SK-N-SH treated with all-trans-retinoic acid at 6 μM for 48 hours (cell line): ENCODE data around the gene STARD9.
A peak's percentile ranks its signal among the peaks of the same experiment; 100 is the strongest.

Source experiments
- ATAC-seq: fragments of 200-7000 bp; cut with Tn5 transposase; 3 replicates; pipeline ENCODE4 v1.9.1; 2020; ENCODE audit warnings: mild to moderate bottlenecking, moderate library complexity
- ARNTL ChIP-seq: fragments of 450-650 bp; formaldehyde crosslinking; IDR thresholded peaks from 2 replicates; pipeline ENCODE4 v1.5.0; 2020; ENCODE audit warnings: low read depth, mild to moderate bottlenecking, moderate library complexity, borderline replicate concordance
- BACH2 ChIP-seq: fragments of 250-450 bp; sonication (Bioruptor Pico); IDR thresholded peaks from 2 replicates; pipeline ENCODE4 v1.9.0; 2021; ENCODE audit warnings: mild to moderate bottlenecking, borderline replicate concordance
- CSDC2 ChIP-seq: fragments of 250-450 bp; sonication (Bioruptor Pico); IDR thresholded peaks from 2 replicates; pipeline ENCODE4 v1.5.0; 2020; ENCODE audit warnings: mild to moderate bottlenecking, moderate library complexity
- ESRRG ChIP-seq: fragments of 250-450 bp; sonication (Bioruptor Pico); IDR thresholded peaks from 2 replicates; pipeline ENCODE4 v1.6.1; 2021; ENCODE audit warnings: mild to moderate bottlenecking
- GLIS3 ChIP-seq: fragments of 250-450 bp; sonication (Bioruptor Pico); IDR thresholded peaks from 2 replicates; pipeline ENCODE4 v1.5.0; 2020; ENCODE audit warnings: mild to moderate bottlenecking, moderate library complexity
- ISL1 ChIP-seq: fragments of 250-450 bp; sonication (Bioruptor Pico); IDR thresholded peaks from 2 replicates; pipeline ENCODE4 v2.1.2; 2022; ENCODE audit warnings: mild to moderate bottlenecking, moderate library complexity
- OSR1 ChIP-seq: fragments of 250-450 bp; sonication (Bioruptor Pico); IDR thresholded peaks from 2 replicates; pipeline ENCODE4 v1.8.0; 2022; ENCODE audit warnings: moderate library complexity, mild to moderate bottlenecking, inconsistent platforms
- PPARA ChIP-seq: fragments of 250-450 bp; sonication (Bioruptor Pico); IDR thresholded peaks from 2 replicates; pipeline ENCODE4 v1.5.0; 2020; ENCODE audit warnings: mild to moderate bottlenecking, borderline replicate concordance
- RARB ChIP-seq: fragments of 250-450 bp; sonication (Bioruptor Pico); IDR thresholded peaks from 2 replicates; pipeline ENCODE4 v1.8.0; 2021; ENCODE audit warnings: mild to moderate bottlenecking, moderate library complexity
- SNAI2 ChIP-seq: fragments of 250-450 bp; sonication (Bioruptor Pico); IDR thresholded peaks from 2 replicates; pipeline ENCODE4 v1.5.0; 2020; ENCODE audit warnings: mild to moderate bottlenecking, moderate library complexity
- TCF4 ChIP-seq: fragments of 250-450 bp; sonication (Bioruptor Pico); IDR thresholded peaks from 2 replicates; pipeline ENCODE4 v1.8.0; 2021; ENCODE audit warnings: mild to moderate bottlenecking, moderate library complexity, borderline replicate concordance
- TOX ChIP-seq: fragments of 250-450 bp; sonication (Bioruptor Pico); IDR thresholded peaks from 2 replicates; pipeline ENCODE4 v1.8.0; 2021; ENCODE audit warnings: mild to moderate bottlenecking, moderate library complexity, borderline replicate concordance
- ZC3H10 ChIP-seq: fragments of 250-450 bp; sonication (Bioruptor Pico); IDR thresholded peaks from 2 replicates; pipeline ENCODE4 v1.5.1; 2021; ENCODE audit warnings: mild to moderate bottlenecking, moderate library complexity
- ZFP3 ChIP-seq: fragments of 250-450 bp; sonication (Bioruptor Pico); IDR thresholded peaks from 2 replicates; pipeline ENCODE4 v1.5.0; 2020; ENCODE audit warnings: mild to moderate bottlenecking, moderate library complexity
- ZFP30 ChIP-seq: fragments of 450-650 bp; formaldehyde crosslinking; IDR thresholded peaks from 2 replicates; pipeline ENCODE4 v1.5.0; 2022; ENCODE audit warnings: mild to moderate bottlenecking, moderate library complexity
- ZNF70 ChIP-seq: fragments of 450-650 bp; formaldehyde crosslinking; IDR thresholded peaks from 2 replicates; pipeline ENCODE4 v1.5.0; 2020; ENCODE audit warnings: mild to moderate bottlenecking, moderate library complexity
- ZNF8 ChIP-seq: fragments of 450-650 bp; formaldehyde crosslinking; IDR thresholded peaks from 2 replicates; pipeline ENCODE4 v1.5.0; 2020; ENCODE audit warnings: mild to moderate bottlenecking, moderate library complexity
- TF ChIP-seq, protein P1 (sequence below): fragments of 250-450 bp; sonication (Bioruptor Pico); IDR thresholded peaks from 2 replicates; pipeline ENCODE4 v1.5.1; 2021; ENCODE audit warnings: mild to moderate bottlenecking, moderate library complexity
- TF ChIP-seq, protein P2 (sequence below): fragments of 250-450 bp; sonication (Bioruptor Pico); IDR thresholded peaks from 2 replicates; pipeline ENCODE4 v1.8.0; 2021; ENCODE audit warnings: low read depth, mild to moderate bottlenecking, moderate library complexity, borderline replicate concordance
- TF ChIP-seq, protein P3 (sequence below): fragments of 250-450 bp; sonication (Bioruptor Pico); IDR thresholded peaks from 2 replicates; pipeline ENCODE4 v1.5.0; 2020; ENCODE audit warnings: mild to moderate bottlenecking, moderate library complexity

Gene STARD9

DNA sequence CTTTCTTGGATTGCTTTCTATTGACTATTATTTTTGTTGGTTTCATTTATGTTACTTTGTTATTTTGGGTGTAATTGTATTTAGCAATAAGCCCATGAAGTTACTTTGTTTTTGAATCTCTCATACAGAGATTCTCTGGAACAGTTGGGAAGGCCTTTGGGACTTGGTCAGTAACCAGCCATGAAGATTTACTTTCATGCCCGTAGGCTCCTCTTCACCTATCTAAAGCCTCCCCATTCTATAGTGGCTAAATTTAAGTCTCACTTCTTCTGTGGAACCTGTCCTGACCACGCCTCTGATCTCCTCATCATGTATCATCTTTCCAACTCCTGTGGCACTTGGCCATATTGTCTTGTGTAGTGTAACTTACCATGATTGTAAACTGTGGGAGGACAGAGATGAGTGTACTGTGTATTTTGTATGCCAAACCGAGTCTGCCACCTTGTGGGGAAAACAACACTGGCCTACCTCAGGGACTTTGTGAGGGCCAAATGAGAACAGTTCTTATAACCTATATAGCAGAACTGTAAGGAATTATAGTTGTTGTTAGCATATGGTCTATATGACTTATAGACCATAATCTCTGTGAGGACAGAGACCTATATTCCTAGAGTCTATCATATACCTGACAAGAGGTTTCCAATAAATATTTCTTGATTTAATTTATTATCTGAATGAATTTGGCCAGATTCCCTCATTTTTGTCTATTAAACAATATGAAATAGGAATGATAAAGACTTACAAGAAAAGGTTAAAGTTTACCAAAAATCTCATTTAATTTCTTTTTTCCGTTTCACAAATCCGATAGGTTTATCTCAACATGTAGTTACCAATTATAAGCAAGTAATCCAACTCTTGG lies 75.0 kb downstream of the STARD9 start:
- peak; percentile 100 for ATAC-seq
- TF ChIP-seq BACH2 (CRISPR knock-in tag) (no peak), CSDC2 (CRISPR knock-in tag) (no peak), TCF4 (CRISPR knock-in tag) (no peak), OSR1 (CRISPR knock-in tag) (no peak), ZNF70 (CRISPR knock-in tag) (no peak), ESRRG (no peak), GLIS3 (CRISPR knock-in tag) (no peak), ZFP30 (CRISPR knock-in tag) (no peak), ZFP3 (no peak), ISL1 (CRISPR knock-in tag) (no peak), ZNF8 (CRISPR knock-in tag) (no peak), ARNTL (CRISPR knock-in tag) (no peak), TOX (no peak), SNAI2 (CRISPR knock-in tag) (no peak), RARB (CRISPR knock-in tag) (no peak), ZC3H10 (CRISPR knock-in tag) (no peak)
- TF ChIP-seq, protein P1, sequence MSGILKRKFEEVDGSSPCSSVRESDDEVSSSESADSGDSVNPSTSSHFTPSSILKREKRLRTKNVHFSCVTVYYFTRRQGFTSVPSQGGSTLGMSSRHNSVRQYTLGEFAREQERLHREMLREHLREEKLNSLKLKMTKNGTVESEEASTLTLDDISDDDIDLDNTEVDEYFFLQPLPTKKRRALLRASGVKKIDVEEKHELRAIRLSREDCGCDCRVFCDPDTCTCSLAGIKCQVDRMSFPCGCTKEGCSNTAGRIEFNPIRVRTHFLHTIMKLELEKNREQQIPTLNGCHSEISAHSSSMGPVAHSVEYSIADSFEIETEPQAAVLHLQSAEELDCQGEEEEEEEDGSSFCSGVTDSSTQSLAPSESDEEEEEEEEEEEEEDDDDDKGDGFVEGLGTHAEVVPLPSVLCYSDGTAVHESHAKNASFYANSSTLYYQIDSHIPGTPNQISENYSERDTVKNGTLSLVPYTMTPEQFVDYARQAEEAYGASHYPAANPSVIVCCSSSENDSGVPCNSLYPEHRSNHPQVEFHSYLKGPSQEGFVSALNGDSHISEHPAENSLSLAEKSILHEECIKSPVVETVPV (CRISPR knock-in tag) = no peak
- TF ChIP-seq, protein P2, sequence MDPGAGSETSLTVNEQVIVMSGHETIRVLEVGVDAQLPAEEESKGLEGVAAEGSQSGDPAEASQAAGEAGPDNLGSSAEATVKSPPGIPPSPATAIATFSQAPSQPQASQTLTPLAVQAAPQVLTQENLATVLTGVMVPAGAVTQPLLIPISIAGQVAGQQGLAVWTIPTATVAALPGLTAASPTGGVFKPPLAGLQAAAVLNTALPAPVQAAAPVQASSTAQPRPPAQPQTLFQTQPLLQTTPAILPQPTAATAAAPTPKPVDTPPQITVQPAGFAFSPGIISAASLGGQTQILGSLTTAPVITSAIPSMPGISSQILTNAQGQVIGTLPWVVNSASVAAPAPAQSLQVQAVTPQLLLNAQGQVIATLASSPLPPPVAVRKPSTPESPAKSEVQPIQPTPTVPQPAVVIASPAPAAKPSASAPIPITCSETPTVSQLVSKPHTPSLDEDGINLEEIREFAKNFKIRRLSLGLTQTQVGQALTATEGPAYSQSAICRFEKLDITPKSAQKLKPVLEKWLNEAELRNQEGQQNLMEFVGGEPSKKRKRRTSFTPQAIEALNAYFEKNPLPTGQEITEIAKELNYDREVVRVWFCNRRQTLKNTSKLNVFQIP (CRISPR knock-in tag) = no peak

DNA sequence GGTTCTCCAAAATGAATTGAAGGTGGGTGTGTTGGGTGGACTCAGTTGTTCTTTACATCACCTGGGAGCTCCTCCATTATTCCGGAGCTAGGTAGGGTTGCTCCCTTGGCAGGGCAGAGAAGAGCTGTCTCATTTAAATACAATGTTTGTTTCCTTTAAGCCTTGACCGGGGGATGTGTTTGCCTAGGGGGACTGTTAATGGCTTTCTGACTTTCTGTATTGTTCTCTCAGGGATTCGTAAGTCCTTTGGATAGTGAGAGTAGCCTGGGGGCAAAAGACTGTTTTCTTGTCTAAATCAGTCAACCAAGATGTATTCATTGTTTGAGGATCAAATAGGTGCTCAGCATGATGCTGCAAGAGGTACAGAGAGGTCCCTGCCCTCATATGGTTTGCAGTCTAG lies 90.4 kb downstream of the STARD9 start:
- no peak for ATAC-seq
- TF ChIP-seq ESRRG (no peak), ZC3H10 (CRISPR knock-in tag) (no peak), ISL1 (CRISPR knock-in tag) (no peak), ZFP30 (CRISPR knock-in tag) (no peak), SNAI2 (CRISPR knock-in tag) (no peak), ZFP3 (no peak), CSDC2 (CRISPR knock-in tag) (no peak)
- TF ChIP-seq, protein P3, sequence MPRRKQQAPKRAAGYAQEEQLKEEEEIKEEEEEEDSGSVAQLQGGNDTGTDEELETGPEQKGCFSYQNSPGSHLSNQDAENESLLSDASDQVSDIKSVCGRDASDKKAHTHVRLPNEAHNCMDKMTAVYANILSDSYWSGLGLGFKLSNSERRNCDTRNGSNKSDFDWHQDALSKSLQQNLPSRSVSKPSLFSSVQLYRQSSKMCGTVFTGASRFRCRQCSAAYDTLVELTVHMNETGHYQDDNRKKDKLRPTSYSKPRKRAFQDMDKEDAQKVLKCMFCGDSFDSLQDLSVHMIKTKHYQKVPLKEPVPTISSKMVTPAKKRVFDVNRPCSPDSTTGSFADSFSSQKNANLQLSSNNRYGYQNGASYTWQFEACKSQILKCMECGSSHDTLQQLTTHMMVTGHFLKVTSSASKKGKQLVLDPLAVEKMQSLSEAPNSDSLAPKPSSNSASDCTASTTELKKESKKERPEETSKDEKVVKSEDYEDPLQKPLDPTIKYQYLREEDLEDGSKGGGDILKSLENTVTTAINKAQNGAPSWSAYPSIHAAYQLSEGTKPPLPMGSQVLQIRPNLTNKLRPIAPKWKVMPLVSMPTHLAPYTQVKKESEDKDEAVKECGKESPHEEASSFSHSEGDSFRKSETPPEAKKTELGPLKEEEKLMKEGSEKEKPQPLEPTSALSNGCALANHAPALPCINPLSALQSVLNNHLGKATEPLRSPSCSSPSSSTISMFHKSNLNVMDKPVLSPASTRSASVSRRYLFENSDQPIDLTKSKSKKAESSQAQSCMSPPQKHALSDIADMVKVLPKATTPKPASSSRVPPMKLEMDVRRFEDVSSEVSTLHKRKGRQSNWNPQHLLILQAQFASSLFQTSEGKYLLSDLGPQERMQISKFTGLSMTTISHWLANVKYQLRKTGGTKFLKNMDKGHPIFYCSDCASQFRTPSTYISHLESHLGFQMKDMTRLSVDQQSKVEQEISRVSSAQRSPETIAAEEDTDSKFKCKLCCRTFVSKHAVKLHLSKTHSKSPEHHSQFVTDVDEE = no peak

DNA sequence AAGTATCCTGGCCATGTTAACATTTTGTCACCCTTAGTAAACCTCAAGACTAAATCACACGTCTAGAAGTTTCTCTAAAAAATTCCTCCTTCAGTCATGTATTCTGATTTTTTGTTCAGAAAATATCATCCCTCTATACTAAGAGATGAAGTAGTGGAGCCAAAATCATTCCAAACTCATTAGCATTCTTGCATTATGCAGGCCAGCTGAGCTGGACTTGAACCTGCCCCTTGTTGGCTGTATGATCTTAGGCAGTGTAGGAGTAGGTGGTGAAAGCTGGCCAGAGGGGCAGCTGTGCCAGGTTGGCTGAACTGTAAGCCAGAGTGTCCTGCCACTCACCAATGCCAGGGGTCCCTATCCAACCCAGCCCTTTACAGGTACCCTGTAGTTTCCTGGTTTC lies 92.4 kb downstream of the STARD9 start:
- no peak for TF ChIP-seq RARB (CRISPR knock-in tag)
- TF ChIP-seq, protein P1 (CRISPR knock-in tag) = no peak
- TF ChIP-seq ZFP30 (CRISPR knock-in tag) = no peak
- TF ChIP-seq GLIS3 (CRISPR knock-in tag) = no peak
- TF ChIP-seq PPARA = no peak
- no peak for TF ChIP-seq BACH2 (CRISPR knock-in tag)
- TF ChIP-seq ZNF70 (CRISPR knock-in tag) = no peak
- no peak for TF ChIP-seq TOX
- TF ChIP-seq ARNTL (CRISPR knock-in tag) = no peak
- no peak for ATAC-seq

DNA sequence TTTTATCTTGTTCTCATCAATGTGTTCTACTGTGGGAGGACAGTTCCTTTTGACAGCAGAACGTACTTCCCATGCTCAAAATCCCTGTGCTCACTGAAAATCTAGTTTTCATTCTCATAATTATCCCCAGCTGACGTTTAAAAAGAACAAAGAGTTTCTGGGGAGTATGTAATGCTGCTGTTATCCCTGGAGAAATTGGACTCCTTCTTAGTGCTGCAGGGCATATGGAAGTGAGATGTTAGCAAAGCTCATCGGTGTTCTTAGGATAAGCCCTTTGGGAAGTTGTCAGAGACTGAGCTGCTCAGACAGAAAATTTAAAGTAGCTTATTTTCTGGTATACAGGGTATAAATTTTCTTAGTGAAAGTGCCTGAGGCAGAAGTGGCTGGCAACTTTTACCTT lies 95.0 kb downstream of the STARD9 start:
- no peak for ATAC-seq
- TF ChIP-seq BACH2 (CRISPR knock-in tag) (no peak), ZFP3 (no peak), PPARA (no peak), ZC3H10 (CRISPR knock-in tag) (no peak), ZNF8 (CRISPR knock-in tag) (no peak), CSDC2 (CRISPR knock-in tag) (no peak)
